HG03025 (cell line): Measurements from ENCODE around the gene OXLD1.

ENCODE experiments used
- ATAC-seq: cut with Tn5 transposase; IDR thresholded peaks from one replicate; pipeline ENCODE4 v1.9.1; 2021; ENCODE audit warnings: mild to moderate bottlenecking, moderate library complexity; ENCODE audit not compliant: unreplicated experiment, low FRiP score

The OXLD1 gene

DNA sequence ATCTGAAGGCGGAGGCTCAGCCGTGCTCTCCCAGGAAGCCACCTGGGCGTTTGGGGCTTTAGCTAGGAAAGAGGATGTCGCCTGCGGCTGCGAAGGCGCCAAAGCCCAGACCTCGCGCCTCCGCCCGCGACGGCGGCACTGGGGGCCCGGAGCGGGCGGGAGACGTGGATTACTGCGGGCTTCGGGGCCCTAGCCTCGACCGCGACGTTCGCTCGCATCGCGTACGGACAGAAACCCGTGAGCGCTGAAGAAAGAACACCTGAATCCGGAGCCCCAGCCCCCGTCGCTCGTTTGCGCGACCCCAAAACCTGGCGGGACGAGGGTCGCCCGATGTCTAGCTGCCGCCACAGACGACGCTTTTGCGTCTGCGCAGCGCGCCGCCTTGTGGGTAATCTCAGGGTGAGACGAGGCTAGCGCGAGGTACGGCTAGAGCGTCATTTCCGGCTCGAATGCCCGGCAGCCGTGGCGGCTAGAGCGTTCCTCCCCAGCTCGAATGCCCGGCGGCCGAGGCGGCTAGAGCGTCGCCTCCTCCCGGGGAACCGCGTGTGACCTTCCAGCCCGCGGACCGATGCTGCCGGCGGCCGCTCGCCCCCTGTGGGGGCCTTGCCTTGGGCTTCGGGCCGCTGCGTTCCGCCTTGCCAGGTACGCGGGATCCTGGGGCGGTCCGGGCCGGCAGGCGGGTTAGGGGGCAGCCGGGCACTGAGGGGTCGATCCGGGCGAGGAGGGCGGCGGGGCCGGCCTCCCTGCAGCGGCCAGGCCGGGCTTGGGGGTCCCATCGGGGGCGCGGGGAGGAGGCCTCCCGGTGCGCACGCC lies 36.7 kb upstream of the OXLD1 start, which contains the start of gene MRPL12:
Gene MRPL12 (plus strand): TSS at position 434 of the 813 bp plus-strand sequence. CDS start 135 bp downstream, at position 569.
- peak; percentile 78 for ATAC-seq

DNA sequence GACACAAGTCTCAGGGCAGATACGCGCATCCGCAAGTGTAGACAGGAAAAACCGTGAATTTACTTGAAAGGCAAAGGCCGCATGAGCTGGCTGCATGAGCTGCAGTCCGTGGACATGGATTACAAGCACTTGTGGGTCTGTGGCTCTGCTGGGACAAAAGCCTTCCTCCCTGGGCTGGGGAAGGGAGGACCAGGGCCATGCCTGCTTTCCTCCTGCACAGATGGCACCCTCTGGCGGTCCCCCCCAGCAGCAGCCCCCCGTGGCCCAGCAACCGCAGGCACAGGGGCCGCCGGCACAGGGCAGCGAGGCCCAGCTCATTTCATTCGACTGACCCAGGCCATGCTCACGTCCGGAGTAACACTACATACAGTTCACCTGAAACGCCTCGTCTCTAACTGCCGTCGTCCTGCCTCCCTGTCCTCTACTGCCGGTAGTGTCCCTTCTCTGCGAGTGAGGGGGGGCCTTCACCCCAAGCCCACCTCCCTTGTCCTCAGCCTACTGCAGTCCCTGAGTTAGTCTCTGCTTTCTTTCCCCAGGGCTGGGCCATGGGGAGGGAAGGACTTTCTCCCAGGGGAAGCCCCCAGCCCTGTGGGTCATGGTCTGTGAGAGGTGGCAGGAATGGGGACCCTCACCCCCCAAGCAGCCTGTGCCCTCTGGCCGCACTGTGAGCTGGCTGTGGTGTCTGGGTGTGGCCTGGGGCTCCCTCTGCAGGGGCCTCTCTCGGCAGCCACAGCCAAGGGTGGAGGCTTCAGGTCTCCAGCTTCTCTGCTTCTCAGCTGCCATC lies 35.1 kb upstream of the OXLD1 start:
- no peak for ATAC-seq

DNA sequence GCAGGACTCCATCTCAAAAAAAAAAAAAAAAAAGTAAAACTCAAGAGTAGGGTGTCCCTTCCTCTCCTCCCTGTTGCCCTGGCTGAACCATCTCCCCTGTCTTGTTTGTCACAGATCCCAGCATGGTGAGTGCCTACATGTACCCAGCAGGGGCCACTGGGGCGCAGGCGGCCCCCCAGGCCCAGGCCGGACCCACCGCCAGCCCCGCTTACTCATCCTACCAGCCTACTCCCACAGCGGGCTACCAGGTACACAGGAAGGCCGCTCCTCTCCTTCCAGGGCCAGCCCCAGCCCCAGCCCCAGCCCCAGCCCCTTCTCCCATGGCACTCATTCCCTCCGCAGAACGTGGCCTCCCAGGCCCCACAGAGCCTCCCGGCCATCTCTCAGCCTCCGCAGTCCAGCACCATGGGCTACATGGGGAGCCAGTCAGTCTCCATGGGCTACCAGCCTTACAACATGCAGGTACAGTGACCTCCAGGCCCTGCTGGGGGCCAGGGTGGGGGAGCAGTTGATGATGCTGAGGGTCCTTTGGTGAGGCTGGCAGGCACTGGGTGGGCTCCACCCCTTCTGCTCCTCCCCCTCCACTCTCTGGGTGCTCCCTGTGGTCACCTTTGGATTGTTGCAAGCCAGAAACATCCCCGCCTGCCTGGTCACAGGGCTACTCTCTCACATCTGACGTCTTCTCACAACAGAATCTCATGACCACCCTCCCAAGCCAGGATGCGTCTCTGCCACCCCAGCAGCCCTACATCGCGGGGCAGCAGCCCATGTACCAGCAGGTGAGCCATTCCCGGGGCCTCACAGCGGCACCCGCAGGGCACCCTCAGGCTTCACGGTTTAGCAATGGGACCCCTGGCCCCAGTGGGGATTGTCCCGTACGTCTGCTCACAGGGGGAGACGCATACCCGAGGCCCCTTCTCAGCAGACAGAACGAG lies 34.2 kb upstream of the OXLD1 start:
- no peak for ATAC-seq

DNA sequence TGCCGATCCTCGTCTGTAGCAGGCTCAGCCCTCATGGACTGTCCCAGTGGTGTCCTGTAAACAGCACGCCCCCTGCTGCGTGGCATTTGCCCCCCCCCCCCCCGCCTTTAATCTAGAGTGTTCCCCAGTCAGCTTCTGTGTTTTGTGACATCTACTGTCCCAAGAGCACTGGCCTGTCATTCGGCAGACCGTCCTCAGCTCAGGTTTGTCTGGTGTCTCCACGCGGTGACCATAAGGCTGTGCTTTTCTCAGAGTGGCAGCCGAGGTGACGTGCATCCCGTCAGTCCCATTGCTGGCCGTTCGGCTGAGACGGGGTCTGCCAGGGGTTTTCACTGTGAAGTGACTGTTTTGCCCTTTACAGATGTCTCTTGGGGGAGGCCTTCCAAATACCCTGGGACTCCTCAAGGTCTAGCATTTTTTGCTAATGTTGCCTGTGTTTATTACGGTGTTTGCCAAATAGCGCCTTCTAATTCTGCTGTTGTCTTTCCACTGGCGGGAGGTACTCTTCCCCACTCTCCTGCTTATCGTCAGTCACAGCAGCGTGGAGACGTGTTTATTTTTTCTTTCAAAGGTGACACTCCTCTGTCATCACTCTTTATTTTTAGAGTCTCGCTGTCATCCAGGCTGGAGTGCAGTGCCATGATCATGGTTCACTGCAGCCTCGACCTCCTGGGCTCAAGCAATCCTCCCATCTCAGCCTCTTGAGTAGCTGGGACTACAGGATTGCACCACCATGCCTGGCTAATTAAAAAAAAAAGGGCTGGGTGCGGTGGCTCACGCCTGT lies 31.0 kb upstream of the OXLD1 start:
- ATAC-seq: no peak

DNA sequence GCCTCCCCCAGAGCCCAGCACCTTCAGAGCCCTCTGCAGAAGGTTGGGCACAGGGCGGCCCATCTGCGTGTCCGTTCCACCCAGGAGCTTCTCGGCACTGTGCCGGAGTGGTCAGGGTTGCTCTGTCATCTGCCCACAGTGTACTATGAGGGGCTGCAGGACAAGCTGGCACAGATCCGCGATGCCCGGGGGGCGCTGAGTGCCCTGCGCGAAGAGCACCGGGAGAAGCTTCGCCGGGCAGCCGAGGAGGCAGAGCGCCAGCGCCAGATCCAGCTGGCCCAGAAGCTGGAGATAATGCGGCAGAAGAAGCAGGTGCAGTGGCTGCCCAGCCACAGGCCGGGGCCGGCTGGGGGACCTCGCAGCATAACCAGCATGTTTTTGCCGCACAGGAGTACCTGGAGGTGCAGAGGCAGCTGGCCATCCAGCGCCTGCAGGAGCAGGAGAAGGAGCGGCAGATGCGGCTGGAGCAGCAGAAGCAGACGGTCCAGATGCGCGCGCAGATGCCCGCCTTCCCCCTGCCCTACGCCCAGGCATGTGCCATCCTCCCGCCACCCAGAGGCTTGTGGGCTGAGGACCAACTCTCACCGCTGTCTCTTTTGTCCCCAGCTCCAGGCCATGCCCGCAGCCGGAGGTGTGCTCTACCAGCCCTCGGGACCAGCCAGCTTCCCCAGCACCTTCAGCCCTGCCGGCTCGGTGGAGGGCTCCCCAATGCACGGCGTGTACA lies 30.0 kb upstream of the OXLD1 start:
- no peak for ATAC-seq

DNA sequence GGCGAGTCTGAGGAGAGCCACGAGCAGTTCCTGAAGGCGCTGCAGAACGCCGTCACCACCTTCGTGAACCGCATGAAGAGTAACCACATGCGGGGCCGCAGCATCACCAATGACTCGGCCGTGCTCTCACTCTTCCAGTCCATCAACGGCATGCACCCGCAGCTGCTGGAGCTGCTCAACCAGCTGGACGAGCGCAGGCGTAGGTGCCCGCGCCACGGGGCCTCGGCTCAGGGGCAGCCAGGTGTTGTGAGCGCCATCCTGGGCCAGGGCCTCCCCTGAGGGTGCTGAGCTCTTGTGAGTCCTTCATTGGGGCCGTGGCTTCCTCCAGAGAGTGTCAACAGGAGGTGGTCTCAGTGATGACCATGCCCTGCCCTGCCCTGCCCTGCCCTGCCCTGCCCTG lies 29.4 kb upstream of the OXLD1 start:
- no peak for ATAC-seq

DNA sequence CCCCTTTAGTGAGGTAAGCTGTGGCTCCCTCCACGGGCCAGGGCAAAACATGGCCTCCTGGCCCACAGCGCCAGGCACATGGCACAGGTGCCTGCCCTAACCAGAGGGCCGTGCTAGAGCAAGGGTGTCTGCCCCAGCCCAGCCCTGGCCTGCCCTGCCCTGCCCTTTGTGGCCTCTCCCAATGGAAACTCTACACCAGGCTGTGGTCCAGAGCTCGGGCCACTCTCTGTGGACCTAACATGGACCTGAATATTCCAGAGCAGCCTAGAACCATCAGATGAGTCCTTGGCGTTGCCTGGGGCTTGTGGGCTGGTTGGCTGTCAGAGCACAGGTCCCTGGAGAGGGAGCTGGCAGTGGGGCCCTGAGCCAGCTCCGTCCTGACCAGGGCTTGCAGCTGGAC lies 28.8 kb upstream of the OXLD1 start:
- ATAC-seq: no peak

DNA sequence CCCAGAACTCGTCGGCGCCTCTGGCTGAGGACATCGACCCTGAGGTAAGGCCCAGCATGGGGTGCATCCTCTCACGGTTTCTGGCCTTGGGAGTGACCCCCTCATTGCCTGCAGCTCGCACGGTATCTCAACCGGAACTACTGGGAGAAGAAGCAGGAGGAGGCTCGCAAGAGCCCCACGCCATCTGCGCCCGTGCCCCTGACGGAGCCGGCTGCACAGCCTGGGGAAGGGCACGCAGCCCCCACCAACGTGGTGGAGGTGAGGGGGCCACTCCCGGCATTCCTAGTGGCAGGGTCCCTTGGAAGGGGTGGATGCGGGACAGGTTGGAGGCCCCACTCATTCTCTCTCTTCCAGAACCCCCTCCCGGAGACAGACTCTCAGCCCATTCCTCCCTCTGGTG lies 28.4 kb upstream of the OXLD1 start:
- ATAC-seq: no peak

DNA sequence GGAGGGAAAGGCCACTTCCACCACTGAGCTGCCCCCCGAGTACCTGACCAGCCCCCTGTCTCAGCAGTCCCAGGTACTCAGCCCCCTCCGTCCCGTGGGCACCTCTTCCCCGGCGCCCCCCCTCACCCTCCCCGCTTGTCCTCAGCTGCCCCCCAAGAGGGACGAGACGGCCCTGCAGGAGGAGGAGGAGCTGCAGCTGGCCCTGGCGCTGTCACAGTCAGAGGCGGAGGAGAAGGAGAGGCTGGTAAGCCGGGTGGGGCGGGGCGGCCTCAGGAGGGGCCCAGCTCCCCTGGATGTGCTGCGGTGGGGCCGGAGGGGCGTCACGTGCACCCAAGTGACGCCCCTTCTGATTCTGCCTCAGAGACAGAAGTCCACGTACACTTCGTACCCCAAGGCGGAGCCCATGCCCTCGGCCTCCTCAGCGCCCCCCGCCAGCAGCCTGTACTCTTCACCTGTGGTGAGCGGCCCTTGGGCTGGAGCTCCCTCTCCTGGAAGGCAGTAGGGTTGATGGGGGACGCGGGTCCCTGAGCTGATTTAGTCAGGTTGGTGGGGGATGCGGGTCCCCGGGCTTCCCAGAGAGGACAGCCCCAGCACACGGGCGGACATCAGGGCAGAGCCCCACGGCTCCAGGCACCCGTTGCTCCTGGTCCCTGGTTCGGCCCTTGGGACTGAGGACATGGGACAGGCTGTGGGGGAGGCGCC lies 27.3 kb upstream of the OXLD1 start:
- no peak for ATAC-seq

DNA sequence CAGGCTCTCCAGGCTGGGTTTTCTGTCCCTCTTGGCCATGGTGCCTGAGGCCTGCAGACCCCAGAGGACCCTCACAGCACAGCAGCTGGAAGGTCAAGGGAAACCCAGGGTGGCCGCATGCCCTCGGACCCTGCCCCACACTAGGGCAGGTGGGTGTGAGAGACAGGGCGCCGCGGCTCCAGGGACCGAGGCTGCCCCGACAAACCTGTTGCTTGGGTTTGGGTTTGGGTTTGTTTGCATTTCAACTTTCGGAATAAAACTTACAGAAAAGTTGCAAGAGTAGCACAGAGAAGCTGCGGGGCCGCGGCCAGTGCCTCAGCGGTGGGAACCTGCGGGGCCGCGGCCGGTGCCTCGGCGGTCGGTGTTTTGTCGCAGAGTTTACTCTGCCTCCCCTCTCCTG lies 25.2 kb upstream of the OXLD1 start:
- ATAC-seq: no peak

DNA sequence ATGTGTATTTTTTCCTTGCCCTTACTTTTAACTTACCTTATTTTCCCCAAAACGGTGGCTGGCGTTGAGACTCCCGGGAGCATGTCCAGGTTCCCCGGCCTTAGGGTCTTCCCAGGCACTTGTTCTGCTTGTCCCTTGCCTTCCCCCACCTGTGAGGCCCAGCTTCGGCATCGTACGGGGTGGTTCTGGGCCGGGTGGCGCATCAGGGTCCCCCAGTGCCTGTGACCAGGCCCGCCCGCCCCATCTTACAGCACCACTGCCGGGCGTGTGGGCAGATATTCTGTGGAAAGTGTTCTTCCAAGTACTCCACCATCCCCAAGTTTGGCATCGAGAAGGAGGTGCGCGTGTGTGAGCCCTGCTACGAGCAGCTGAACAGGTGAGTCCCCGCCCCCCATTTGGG lies 24.8 kb upstream of the OXLD1 start:
- ATAC-seq: no peak

DNA sequence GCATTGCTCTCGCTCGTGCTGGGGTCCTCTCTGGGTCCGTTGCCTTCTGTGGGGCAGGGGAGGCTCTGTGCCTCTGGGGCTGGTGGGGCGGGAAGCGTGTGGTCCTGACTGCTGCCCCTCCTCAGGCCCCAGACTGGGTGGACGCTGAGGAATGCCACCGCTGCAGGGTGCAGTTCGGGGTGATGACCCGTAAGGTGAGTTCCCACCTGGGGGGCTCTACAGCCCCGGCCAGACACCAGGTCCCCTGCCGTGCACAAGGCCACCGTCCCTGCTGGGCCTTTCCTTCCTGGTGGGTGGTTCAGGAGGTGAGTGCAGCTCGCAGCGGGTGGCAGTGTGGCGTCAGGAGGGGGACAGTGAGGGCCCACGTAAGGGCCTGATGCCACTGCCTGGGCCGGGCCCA lies 24.1 kb upstream of the OXLD1 start:
- ATAC-seq: no peak

DNA sequence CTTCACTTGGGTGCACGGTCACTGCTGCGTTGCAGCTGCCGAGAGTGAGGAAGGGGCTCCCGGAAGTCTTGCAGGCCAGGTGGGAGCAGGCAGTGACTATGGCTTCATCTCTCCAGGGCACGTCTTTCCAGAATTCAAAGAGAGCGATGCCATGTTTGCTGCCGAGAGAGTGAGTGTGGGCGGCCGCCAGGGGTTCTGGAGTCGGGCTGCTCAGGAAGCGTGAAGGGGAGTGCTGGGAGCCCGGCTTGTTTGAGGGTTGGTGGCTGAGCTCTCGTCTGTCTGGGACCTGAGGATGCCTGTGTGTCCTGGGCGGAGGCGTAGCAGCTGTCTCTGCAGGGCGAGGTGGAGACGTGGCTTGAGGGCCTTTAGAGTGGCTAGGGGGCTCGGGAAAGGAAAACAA lies 23.7 kb upstream of the OXLD1 start:
- ATAC-seq: no peak

DNA sequence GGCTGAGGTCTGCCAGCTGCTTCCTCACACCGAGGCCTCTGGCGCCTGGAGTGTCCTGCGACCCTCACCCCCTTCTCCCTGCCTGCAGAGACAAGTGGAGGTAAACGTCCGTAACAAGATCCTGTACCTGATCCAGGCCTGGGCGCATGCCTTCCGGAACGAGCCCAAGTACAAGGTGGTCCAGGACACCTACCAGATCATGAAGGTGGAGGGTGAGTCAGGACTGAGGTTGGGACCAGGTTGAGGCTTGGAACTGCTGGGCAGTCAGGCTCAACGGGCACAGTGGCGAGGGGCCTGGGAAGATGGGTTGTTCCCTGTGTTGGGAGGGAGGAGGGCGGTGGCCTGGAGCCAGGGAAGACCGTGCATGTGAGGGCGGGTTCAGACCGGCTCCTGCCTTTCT lies 22.2 kb upstream of the OXLD1 start:
- ATAC-seq: no peak

DNA sequence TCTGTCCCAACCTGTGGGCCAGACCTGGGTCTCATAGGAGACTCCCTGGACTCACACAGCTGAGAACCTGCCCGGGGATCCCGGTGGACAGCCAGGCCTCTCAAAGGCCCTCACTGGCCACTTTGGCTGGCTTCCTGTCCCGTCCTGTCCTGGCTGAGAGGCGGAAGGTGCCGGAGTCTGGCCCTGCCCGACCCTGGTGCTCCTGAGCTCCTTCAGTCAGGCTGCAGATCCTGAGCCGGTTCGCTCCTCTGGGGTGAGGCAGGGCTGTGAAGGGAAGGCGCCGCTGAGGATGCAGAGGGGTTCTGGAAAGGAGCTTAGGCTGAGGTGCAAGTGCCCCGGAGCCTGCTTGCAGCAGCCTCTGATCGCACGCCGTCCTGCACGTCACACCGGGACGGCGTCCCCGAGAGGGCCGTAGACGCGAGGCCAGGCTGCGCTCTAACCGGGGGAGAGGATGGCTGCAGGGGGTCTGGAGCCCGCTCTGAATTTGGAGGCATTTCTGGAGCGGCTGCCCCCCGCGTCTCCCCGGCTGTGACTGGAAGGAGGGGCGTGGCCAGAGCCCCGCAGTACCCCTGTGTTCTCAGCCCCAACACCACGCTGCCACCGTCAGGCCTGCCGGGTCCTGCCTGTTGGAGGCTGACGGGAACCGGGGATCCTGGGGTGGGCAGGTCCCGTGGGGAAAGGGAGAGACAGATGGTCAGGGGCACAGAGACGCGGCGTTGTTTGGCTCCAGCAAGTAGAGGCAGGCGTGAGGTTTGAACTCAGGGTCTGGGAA lies 21.6 kb upstream of the OXLD1 start:
- ATAC-seq: no peak

DNA sequence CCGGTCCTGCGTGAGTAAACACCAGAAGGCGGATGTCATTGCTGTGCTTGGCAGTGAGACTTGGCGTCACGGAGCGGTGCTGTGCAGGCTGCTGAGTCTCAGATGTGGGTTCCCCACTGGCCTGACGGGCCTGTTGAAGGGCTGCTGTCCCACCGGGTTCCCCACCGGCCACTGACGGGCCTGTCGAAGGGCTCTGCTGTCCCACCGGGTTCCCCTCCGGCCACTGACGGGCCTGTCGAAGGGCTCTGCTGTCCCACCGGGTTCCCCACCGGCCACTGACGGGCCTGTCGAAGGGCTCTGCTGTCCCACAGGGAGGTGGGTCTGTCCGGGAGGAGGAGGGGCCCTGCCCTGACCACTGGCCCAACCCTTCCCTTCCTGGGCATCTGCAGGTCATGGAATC lies 20.2 kb upstream of the OXLD1 start:
- no peak for ATAC-seq

DNA sequence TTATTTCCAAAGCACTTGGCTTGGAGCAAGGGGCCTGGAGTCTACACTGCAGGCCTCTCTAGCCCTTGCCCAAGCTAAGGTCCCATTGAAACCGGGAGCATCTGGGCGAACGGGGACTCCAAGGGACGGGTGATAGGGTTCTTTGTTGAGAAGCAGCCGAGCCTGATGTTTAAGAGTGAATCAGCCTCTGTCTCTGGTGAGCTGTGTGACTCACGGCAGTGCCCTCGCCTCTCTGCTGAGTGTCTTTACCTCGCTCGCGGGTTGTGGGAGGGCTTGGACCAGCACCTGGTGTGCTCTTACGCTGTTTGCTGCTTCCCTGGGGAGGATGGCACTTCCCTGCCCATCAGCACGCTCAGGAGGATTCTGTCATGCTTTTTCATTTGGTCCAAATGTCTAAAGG lies 18.7 kb upstream of the OXLD1 start:
- no peak for ATAC-seq

DNA sequence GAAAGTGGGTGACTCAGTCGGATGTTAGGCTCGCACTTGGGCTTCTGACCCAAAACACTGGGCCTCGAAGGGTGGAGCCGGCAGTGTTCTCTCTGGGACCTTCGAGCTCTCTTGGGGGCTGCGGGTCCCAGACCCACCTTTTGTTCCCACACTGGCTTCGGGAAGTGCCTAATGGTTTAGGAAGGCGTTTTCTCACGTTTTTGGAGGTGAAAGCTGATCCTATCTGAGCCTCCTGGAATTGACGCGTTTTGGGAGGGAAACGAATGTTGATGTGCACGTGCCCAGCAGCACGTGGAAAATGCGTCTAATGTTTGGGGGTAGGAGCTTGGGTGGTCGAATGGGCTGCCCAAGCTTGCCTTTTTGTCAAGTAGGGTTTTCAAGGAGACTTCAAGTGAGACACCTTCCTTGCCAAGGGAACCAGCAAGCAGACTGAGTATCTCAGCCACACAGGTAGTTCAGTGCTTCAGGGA lies 18.1 kb upstream of the OXLD1 start:
- no peak for ATAC-seq
